Retinal pigment epithelial cell (primary cell): ENCODE results near the gene OR10P1.
A peak's percentile ranks its signal among the peaks of the same experiment; 100 is the strongest.

Experiments used
- DNase-seq: peaks from one replicate; pipeline ENCODE4 v3.0.0-alpha.2; 2010; ENCODE audit warnings: low read depth
- H3K4me3 ChIP-seq: 2 replicates; pipeline ENCODE4 v1.5.1; 2011; ENCODE audit warnings: mild to moderate bottlenecking, low read length, control low read depth, moderate library complexity
- TF ChIP-seq, protein P1 (sequence below): conservative IDR thresholded peaks from 2 replicates; pipeline ENCODE4 v1.5.1; 2011; ENCODE audit warnings: low read depth, low read length, control low read depth, inconsistent platforms

OR10P1 gene

DNA sequence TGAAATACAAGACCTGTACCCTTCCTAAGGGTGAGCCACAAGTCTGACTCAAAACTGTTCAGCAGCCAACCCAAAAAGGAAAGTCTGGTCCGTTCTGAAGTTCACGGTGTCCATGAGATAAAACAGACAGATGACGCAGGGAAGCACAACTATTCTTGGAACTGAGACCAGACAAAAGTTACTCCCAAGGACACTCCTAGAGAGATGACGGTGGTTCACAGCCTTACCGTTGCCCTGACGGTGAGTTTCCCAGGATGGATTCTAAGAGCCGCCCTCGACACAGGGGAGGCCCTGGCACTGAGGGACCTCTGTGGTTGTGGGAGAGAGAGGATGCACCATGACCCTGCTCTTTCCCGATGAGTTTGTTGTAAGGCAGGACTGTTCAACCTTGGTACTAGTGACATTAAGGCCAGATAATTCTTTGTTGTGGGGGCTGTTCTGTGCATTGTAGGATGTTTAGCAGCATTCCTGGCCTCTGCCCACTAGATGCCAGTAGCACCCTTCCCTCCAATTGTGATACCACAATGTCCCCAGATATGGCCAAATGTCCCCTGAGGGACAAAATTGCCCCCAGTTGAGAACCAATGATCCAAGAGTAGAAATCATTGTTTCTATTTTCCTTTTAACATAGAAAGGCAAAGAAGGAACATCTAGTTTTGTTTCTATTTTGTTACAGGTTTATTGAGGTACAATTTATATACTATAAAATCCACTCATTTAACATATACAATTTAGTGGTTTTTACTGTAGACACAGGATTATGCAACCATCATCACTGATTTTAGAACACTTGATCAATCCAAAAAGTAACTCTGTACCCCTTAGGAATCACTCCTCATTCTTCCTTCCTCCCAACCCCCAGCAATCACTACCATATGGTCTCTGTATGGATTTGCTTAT lies 23.0 kb downstream of the OR10P1 start:
- TF ChIP-seq, protein P1, sequence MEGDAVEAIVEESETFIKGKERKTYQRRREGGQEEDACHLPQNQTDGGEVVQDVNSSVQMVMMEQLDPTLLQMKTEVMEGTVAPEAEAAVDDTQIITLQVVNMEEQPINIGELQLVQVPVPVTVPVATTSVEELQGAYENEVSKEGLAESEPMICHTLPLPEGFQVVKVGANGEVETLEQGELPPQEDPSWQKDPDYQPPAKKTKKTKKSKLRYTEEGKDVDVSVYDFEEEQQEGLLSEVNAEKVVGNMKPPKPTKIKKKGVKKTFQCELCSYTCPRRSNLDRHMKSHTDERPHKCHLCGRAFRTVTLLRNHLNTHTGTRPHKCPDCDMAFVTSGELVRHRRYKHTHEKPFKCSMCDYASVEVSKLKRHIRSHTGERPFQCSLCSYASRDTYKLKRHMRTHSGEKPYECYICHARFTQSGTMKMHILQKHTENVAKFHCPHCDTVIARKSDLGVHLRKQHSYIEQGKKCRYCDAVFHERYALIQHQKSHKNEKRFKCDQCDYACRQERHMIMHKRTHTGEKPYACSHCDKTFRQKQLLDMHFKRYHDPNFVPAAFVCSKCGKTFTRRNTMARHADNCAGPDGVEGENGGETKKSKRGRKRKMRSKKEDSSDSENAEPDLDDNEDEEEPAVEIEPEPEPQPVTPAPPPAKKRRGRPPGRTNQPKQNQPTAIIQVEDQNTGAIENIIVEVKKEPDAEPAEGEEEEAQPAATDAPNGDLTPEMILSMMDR, result peak; percentile 71
- H3K4me3 ChIP-seq, result no peak overlapping the region
- no peak for DNase-seq

DNA sequence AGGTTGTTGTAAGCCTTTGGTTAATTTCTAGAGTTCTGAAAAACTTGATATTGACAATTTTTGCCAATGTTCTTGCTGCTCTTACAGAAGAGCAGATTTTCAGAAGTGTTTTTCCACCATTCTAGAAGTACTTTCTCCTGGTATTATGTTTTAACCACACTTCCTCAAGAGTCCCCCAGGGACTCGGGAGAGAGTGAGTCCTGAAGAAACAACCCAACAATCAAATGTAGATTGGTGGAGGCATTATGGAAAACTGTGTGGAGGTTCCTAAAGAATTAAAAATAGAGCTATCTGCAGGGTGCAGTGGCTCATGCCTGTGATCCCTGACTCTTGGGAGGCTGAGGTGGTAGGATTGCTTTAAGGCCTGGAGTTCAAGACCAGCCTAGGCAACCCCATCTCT lies 26.7 kb downstream of the OR10P1 start:
- TF ChIP-seq, protein P1, result no peak
- no peak for DNase-seq
- no peak overlapping the region for H3K4me3 ChIP-seq

DNA sequence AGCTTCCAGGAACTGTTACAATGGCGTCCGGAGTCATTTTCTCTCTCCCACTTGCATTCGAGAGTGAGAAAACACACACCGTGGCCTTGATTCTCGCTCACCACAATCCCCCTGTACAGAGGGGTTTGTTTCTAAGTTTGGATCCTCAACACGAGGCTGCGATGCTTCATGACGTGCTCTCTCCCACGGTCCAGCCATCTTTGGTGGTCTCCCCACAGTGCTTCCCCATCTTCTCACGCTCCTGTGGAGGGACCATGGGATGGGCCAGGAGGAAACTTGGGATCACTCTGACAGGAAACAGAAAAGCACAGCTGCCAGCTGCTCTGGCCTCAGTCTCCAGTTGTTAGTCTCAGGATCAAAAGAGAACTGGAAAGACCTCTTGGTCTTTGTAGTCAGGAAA lies 28.1 kb downstream of the OR10P1 start:
- no peak overlapping the region for H3K4me3 ChIP-seq
- TF ChIP-seq, protein P1, result no peak
- DNase-seq, result no peak

DNA sequence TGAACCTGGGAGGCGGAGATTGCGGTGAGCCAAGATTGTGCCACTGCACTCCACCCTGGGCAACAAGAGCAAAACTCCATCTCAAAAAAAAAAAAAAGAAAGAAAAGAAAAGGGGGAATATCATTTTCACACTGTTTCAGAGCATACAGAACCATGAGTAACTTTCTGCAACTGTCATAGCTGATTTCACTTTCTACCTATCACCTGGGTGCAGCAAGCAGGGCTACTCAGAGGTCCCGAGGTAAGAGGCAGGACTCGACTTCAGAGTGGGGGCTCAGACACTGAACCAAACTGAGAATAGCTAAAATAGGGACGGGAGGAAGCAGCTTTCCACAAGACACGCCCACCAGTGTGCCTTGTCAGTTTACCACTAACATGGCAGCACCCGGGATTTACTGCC lies 29.8 kb downstream of the OR10P1 start:
- no peak overlapping the region for H3K4me3 ChIP-seq
- DNase-seq, result no peak
- TF ChIP-seq, protein P1, result no peak

DNA sequence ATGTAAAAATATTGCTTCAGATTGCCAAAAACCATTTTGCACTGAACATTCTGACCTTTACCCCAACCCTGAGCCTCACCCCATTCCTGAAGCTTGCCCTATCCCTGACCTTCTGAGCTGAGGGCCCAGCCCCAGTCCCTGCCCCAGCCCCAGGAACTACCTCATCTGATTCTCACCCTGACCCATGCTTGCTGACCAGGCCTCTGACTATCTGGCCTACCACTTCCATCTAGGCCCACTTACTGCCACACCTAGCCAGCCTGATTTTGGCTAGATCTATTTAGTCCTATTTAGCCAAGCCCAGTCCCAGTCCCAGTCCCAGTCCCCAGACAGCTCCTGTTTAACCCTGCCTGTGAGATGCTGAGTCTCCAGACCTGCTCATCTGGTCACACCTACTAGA lies 33.6 kb downstream of the OR10P1 start:
- no peak overlapping the region for H3K4me3 ChIP-seq
- TF ChIP-seq, protein P1, result no peak
- DNase-seq, result no peak

DNA sequence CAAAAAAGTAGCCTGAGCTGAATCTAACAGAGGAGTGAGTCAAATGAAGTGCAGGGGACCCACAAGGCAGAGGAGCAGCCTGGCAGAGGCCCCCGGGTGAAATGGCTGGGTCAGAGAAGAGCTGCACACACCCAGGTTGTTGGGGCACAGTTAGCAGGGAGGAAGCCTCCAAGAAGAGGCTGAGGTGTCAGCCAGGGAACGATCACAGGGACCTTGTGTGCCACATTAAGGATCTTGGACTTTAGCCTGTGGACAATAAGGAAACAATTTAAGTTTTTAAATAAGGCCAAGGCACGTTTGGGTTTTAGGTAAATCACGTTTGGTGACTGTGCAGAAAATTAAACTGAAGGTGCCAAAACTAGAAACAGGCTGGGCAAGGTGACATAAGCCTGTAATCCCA lies 35.1 kb downstream of the OR10P1 start:
- DNase-seq, result no peak
- TF ChIP-seq, protein P1, result no peak
- no peak overlapping the region for H3K4me3 ChIP-seq

DNA sequence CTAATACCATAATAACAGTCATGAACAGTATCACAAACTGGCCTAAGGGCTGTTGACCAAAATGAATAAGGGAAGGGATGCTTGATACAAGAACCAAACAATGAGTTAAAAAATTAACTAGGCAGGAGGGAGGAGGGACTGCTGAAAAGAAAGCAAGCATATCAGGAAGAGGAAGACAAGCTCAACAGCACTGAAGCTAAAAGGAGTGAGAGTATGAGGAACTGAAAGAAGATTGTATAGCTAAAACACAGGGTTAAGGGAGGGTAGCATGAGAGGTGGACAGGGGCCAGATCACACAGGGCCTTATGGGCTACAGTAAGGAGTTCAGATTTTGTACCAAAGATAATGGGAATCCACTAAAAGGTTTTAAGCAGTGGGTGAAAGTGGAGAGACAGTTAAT lies 36.9 kb downstream of the OR10P1 start:
- DNase-seq, result no peak
- H3K4me3 ChIP-seq, result no peak overlapping the region
- TF ChIP-seq, protein P1, result no peak
